HG02981 (cell line): ENCODE measurements around the gene ODAD3.
"Not testable (repeated sequence)": the region's sequence is repeated elsewhere in the genome, so short reads cannot be mapped to it uniquely, and the experiment has no call there.

Source experiments
- ATAC-seq: cut with Tn5 transposase; IDR thresholded peaks from one replicate; pipeline ENCODE4 v1.9.1; 2021; ENCODE audit warnings: mild to moderate bottlenecking, moderate library complexity; ENCODE audit not compliant: unreplicated experiment

Gene ODAD3

DNA sequence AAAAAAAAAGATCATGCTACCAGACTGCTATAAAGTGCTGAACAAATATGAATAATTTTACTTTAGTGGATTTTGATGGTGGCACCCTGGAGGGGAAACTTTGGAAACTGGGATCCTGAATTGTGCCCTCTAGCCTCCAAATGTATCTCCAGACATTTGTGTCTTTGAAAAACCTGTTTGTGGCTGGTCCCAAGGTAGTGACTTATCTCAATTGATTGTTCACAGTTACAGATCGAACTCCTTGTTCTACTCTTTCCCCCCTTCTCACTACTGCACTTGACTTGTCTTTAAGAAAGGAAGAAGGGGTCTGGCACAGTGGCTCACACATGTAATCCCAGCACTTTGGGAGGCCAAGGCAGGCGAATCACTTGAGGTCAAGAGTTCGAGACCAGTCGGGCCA is 26.3 kb downstream of the ODAD3 start:
- no peak for ATAC-seq

DNA sequence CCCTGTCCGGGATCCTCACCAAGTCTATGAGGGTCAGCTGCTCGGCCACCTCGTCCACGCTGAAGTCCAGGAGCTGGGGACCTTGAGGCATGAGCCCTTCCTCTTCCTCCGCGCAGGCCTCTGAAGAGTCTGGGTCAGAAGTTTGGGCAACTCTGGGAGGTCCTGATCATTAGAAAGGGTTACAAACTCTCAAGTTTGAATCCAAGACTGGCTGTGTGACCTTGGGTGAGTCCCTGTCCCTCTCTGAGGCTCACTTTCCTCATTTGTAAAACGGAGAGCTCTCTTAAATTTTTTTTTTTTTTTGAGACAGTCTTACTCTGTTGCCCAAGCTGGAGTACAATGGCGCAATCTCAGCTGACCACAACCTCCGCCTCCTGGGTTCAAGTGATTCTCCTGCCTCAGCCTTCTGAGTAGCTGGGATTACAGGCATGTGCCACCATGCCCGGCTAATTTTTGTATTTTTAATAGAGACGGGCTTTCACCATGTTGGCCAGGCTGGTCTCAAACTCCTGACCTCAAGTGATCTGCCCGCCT is 28.2 kb downstream of the ODAD3 start:
- not testable (repeated sequence) for ATAC-seq

DNA sequence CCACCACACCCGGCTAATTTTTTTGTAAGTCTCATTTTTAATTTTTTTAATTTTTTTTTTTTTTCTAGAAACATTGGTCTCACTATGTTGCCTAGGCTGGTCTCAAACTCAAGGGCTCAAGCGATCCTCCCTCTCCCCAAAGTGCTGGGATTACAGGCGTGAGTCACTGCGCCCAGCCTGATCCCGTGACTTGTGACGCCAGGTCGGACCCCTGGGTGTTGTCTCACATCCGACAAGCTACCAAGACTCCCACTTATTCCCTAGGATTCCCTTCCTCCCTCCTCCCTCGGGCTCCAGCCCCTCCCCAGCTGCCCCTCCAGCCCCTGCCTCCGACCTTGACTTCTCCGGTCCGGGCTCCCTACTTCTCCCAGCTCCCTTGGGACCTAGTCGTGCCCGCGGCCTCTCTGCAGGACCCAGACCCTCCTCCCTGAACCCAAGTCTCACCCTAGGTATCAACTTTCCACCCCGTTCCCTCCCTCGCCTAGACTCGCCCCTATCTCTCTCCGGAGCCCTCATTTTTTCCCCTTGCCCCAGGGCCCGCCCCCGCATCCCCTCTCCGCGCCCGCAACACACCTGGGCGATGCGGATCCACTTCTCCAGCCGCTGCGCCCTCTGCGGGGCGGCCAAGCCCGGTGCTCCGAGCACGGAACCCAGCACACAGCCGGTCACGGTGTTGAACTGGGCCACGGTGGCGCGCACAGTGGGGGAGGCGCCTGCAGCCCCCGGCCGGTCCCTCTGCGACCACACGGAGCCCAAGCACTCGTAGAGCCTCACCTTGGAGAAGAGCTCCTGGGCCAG is 28.9 kb downstream of the ODAD3 start:
- ATAC-seq: no peak

DNA sequence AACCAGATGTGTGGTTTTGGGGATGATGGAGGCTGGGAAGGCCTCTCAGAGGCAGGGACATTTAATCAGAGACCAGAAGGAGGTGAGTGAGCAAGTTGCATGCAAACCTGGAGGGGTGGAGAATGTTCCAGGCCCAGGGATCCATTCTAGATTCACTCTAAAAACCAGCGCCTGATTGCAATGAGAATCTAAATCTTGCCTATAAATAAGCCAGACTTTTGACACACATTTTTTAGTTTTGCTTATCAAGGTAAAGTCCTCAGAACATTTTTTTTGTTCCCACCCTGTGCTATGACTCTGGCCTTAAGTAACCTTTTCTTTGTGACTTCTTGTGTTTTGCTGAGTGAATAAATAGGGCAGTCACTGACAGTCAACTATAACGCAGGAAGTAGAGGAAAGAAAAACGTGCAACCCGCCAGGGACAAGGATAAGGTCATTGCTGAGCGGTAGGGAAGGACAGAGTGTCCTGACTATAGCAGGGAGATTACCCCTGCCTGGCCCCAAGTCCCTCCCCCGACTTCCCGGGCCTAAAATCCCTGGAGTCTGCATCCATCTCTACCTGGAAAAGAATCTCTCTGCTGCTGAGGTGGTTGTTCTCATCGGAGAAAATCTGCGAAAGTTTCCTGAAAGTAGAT is 30.2 kb downstream of the ODAD3 start:
- ATAC-seq: no peak

DNA sequence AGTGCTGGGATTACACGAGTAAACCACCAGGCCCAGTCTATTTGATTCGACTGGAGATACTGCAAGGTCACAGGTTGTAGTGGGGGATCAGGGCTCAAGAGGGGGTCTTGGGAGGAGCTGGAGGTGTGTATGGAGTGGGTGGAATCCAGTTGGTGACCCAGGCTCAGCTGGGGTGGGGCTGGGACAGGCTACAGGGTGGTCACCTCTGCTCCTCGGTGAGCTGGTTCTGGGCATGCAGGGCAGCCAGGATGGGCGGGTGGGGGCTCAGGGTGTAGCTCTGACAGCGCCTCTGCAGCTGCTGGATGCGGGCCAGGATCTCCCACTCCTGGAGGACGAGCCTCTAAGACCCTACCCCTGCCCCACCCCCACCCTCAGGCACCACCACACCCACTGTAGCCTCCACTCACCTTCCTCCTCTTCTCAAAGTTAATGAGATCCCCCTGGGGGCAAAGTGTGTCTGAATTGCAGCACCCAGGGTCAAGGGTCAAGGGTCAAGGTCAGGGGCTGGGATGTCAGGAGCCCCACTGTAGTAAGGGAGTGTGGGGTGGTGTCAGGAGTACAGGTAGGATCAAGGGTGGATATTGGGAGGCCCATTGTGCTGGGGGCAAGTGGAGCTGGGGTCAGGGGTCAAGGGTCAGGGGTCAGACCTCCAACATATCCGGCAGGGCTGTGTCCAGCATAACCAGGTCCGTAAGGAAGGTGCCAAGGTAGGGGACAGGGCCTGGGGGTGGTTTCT is 32.9 kb downstream of the ODAD3 start:
- no peak for ATAC-seq

DNA sequence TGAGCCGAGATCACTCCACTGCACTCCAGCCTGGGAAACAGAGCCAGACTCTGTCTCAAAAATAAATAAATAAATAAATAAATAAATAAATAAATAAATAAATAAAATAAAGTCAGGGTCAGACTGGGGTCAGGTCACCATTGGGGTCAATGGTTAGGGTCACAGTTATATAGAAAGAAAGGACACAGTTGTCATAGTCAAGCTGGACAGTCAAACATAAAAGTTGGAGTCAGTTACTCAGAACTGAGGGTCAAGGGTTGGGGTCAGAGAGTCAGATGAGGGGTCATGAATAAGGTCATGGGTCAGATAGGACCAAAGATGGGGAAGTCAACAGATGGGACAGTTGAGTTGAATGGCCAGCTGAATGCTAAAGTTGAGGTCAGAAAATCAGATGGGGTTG is 34.1 kb downstream of the ODAD3 start:
- no peak for ATAC-seq

DNA sequence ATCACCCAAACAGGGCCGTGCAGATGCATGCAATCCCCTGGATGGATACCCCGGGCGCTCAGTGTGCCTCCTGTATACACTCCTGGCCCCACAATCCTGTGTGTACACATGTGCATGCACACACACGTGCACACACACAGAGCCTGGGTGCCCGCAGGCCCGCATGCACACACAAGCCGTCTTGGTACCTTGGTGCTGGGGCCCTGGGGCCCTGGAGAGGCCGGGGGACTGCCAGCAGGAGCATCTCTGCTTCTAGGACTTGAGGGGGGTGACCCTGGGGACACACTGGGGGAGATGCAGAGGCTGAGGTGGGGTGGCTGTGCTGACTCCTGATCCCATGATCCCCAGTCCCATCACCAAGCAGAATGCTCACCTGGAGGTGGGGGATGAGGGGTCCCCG is 35.3 kb downstream of the ODAD3 start:
- ATAC-seq: no peak

DNA sequence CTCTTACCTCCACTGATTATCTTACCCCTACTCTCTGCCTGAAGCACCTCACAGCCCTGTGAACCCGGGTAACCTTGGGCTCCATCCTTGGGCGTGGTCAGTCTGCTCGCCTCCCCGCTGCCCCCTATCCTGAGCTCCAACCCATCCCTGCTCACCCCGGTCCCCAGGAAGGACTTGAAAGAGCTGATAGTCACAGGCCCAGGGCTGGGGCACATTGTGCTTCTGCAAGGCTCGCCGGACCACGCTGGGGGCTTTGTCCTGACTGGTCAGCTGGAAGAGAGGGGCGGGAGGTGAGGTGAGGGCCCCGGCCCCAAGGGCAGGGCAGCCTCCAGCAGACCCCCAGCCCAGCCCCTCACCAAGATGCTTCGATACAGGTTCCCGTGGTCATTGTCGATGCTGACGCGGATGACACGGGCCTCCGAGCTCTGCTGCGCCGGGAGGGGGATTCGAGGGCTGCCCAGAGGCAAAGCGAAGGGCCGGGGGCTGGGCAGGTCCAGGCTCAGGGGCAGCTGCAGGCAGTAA is 37.8 kb downstream of the ODAD3 start:
- no peak for ATAC-seq

DNA sequence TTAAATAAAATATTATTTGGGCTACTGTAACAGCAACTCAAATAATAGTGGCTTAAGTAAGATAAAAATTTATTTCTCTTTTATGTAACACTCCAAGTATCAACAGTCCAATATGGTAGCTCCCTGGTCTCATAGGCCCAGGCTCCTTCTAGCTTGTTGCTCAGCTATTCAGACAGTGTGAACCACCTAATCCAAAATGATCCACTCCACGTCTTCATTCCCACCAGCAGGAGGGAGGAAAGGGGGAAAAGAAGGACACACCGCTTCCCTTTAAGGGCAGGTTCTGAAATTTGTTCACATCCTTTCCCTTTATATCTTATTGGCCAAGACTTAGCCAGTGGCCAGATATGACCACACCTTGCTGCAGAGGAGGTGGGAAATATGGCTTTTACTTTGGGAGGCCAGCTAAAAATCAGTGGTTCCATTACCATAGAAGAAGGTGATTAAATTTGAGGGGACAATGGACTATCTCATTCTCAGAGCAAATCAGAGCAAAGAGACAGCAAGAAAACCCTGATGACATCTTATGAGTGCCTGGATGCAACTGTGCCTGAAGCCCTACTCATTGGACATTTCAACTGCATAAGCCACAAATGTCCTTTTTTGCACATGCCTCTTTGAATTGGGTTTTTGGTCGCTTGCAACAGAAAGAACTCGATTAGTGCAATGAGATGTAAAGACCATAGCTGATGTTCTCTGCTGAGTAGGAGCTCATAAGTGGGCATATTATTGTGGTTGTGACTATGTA is 43.8 kb downstream of the ODAD3 start:
- ATAC-seq: no peak

DNA sequence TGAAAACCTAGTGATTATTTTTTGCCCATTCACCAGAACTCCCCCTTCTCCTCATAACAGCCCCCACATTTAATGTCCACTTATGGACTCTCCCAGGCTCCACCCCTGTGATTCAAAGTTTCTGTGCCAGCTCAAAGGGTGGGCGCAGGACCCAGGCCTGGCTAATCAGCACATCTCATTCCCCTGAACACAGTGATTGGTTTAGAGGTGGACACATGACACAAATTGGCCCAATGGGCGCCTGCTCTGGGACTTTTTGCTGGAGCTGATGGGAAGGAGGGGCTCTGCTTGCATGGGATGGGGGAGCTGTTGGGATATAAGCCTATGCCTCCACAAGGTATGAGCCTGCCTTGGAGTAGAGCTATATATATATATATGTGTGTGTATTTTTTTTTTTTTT is 44.6 kb downstream of the ODAD3 start:
- no peak for ATAC-seq

DNA sequence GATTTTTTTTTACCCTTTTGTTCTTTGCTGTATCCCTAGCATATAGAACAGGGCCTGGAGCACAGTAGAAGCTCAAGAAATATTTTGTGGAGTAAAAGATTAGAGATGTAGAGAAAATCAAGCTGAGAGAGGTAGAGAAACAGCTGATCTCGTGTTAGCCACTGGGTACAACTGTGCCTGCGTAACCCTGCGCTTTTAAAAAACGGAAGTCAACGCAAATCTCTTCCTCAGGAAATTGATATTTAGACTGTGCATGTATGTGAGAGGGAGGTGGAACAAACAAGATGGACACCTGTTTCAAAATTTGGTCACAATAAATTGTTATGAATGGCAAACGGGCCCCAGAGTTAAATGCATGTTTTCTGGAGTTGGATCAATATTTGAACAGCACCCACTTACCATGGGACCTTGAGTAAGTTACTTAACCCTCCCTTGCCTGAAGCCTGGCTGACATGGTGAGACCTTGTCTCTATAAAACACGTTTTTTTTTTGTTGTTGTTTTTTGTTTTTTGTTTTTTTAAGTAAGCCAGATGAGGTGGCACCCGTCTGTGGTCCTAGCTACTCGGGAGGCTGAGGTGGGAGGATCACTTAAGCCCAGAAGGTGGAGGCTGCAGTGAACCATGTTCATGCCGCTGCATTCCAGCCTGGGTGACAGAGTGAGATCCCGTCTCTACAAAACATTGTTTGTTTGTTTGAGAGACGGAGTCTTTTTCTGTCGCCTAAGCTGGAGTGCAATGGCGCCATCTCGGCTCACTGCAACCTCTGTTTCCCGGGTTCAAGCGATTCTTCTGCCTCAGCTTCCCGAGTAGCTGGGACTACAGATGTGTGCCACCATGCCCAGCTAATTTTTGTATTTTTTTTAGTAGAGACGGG is 47.5 kb downstream of the ODAD3 start:
- ATAC-seq: no peak

DNA sequence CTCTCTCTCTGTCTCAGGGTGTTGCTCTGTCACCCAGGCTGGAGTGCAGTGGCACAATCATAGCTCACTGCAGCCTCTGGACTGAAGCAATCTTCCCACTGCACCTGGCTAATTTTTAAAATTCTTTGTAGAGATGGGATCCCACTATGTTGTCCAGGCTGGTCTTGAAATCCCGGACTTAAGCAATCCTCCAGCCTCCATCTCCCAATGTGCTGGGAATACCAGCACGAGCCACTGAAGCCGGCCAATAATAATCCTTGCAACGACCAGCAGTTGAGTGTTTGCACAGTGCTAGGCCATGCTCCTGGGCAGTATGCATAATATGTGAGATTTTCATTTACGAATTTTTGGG is 50.2 kb downstream of the ODAD3 start:
- no peak for ATAC-seq

DNA sequence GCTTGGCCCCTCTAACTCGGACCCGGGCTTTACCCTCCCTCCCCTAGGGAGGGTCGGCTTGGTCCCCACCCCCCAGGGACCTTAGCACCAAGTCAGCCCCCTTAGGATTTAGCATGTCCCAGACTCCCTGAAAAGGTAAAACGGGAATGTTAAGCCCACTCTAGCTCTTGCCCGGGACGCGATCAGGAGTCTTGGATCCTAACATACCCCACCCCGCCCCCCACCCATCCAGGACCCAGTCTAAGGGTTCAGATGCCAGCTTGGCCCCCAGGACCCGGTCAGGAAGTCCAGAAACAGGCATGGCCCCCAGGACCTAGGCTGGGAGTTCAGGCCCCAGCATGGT is 51.2 kb downstream of the ODAD3 start:
- ATAC-seq: no peak

DNA sequence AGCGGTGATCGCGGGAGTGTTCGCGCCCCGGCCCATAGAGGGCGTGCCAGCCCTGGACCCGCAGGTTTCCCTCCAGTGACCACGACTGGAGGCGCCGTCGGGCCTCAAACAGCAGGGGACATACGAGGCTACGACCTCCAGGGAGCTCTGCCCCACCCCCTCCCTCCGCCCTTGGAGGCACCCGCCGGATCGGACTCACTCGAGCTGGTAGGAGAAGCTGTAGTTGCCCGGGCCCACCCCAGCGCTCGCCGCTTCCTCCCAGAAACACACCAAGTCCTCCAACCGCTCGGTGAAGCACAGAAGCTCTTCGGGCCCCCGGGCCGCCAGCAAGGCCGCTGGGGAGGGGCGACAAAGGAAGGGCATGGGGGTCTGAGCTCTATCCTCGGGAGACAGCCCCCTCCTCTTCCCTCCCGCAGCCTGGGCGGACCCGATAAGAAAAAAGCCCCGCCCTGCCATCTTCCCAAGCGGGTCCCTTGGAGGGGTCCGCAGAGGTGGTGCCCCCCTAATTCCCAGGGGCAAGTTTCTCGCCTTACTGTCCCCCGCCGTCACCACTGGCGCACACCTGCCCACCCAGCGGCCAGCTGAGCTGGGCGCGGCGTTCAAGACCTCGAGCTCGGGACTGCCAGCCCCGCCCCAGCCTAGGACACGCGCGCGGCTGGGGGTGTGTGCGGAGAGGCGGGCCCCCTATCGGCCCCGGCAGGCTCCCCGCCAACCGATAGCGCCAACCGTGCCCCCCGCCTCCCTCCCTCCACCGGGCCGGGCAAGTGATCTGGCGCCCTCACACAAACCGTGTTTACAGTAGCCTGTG is 51.8 kb downstream of the ODAD3 start:
- ATAC-seq: no peak

DNA sequence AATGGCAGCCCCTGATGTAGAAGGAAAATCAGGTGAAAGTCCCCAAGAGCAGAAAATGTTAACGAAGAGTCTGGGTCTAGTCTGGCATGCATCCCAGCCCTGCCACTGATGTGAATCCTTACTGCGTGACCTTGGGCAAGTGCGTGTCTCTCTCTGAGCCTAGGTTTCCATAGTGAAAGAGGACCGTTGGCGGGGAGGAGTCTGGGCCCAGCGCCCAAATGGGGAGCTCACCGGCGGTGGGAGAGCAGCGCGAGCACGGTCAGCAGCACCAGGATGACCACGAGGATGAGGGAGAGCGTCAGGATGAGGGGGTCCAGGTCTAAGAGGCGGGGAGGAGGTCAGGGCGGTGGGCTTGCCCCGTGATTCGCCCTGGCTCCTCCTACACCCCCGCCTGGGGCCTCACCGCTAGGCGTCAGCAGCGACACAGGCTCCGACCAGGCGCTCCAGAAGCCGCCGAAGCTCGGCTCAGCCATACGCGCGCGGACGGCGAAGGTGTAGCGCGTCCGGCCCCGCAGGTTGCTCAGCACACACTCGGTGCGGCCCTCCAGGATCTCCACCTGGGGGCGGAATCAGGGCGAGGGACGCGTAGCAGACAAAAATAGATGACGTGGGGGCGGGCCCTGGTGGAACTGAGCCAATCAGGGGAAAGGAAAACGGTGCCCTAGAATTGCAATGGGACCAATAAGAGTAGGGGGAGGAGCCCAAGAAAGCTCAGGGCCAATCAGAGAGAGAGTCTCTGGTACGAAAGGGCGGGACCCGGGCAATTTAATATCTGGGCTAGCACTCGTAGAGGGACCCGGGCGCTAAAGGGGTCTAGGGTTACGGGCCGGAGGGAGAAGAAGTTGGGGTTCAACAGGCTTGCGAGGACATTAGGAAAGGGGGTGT is 54.0 kb downstream of the ODAD3 start:
- ATAC-seq: peak; percentile 73

DNA sequence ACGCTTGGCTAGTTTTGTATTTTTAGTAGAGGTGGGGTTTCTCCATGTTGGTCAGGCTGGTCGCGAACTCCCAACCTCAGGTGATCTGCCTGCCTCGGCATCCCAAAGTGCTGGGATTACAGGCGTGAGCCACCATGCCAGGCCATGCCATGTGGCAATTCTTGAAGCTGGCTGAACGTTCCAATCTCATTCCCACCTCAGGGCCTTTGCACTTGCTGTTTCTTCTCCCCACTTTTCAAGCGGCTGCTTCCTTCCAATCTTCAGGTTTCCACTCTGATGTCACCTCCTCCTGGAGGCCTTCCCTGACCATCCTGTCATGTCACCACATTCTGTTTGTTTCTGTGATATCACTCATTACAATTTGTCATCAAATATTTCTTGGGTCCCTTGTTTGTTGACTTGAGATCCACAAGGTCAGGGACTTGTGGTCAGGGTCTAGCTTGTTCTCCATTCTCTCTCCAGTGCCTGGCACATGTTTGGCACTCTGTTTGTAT is 55.0 kb downstream of the ODAD3 start:
- ATAC-seq: no peak

DNA sequence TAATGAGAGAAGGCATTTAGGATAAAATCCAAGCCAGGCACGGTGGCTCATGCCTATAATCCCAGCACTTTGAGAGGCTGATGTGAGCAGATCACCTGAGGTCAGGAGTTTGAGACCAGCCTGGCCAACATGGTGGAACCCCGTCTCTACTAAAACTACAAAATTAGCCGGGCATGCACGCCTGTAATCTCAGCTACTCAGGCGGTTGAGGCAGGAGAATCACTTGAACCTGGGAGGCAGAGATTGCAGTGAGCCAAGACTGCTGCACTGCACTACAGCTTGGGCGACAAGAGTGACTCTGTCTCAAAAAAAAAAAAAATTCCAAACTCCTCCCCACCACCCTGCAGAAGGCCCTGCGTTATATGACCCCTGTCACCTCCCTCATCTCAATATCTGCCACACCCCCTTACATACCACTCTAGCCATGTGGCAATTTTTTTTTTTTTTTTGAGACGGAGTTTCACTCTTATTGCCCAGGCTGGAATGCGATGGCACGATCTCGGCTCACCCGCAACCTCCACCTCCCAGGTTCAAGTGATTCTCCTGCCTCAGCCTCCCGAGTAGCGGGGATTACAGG is 55.6 kb downstream of the ODAD3 start:
- ATAC-seq: not testable (repeated sequence)
